Measurements from ENCODE around the gene RAC3.

GRCh38 chr17:82013772-82014321, 17.6 kb upstream of the RAC3 start:
- no peak for TF ChIP-seq POLR2AphosphoS5 (IDR thresholded peaks at IDR 0.05)
- no peak for TF ChIP-seq CTCF (IDR thresholded peaks at IDR 0.05)
- TF ChIP-seq POLR2A (IDR thresholded peaks at IDR 0.05; ENCODE audit: low read depth) = no peak
- no peak for TF ChIP-seq EP300 (IDR thresholded peaks at IDR 0.05)

Data from esophagus muscularis mucosa (tissue), 4 donors.